HG02759 (cell line): ENCODE results near the gene SINHCAF.
"Not testable (repeated sequence)": the region's sequence is repeated elsewhere in the genome, so short reads cannot be mapped to it uniquely, and the experiment has no call there.

Experiments
- ATAC-seq: cut with Tn5 transposase; IDR thresholded peaks from one replicate; pipeline ENCODE4 v1.9.1; 2021; ENCODE audit warnings: mild to moderate bottlenecking, moderate library complexity; ENCODE audit not compliant: unreplicated experiment

Gene SINHCAF, protein sequence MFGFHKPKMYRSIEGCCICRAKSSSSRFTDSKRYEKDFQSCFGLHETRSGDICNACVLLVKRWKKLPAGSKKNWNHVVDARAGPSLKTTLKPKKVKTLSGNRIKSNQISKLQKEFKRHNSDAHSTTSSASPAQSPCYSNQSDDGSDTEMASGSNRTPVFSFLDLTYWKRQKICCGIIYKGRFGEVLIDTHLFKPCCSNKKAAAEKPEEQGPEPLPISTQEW

DNA sequence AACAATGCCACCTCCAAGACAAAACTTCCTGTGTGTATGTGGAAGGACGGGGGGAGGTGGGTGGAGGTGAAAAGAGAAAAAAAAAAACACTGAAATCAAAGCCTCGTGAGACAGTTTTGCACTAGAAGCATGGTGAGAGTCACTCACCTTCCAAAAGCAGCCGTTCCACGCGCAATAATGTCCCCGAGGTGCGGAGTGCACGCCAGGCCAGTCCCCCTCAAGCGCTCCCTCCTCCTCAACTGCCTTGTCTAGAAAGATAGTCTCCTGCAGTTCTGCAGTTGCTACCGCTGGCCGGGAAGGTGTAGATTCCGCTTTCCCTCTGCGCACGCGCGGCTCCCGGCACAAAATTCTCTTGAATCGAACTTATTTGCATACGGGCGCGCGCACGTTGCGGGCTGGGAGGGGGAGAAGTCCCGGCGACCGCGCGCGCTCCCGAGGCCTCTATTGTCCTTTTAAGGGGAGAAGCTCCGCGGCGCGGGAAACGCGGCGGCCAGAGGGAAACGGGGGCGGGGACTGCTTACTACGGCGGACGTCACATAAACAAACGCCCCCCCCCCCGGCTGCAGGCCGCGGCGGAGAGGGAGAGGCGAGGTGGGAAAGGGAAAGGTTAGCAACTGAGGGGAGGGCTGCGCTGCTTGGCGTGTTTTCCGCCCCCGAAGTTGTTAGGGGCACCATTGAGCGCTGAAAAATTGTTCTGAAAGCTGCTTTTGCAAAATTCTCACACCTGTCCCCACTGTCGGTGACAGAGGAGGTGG is at the start of gene SINHCAF:
TSS of gene SINHCAF (minus strand) at position 274 of the 755 bp plus-strand sequence. CDS start 27,946 bp downstream, outside the sequence.
- peak; percentile 63 for ATAC-seq

DNA sequence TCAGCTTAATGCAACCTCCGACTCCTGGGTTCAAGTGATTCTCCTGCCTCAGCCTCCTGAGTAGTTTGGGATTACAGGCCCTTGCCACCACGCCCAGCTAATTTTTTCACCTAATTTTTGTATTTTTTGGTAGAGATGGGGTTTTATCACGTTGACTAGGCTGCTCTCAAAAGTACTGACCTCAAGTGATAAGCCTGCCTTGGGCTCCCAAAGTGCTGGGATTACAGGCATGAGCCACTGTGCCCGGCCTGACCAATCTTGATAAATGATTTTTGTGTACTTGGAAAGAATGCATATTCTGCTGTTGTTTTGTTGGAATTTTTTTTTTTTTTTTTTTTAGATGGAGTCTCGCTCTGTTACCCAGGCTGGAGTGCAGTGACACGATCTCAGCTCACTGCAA is 49.5 kb upstream of the SINHCAF start:
- ATAC-seq, result not testable (repeated sequence)

DNA sequence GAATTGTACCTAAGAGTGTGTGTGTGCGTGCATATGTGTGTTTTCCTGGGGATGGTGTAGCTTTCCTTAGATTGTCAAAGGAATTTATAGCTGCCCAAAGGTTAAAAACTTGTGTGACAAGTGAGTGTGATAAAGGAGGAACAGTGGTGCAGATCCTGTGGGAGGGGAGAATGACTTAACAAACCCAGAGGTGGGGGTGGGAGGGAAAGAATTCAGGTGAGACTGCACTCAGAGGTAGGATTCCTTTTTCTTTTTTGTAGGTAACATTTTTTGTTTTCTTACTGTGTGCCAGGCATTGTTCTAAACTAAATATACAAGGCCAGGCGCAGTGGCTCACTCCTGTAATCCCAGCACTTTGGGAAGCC is 45.3 kb upstream of the SINHCAF start:
- no peak for ATAC-seq

DNA sequence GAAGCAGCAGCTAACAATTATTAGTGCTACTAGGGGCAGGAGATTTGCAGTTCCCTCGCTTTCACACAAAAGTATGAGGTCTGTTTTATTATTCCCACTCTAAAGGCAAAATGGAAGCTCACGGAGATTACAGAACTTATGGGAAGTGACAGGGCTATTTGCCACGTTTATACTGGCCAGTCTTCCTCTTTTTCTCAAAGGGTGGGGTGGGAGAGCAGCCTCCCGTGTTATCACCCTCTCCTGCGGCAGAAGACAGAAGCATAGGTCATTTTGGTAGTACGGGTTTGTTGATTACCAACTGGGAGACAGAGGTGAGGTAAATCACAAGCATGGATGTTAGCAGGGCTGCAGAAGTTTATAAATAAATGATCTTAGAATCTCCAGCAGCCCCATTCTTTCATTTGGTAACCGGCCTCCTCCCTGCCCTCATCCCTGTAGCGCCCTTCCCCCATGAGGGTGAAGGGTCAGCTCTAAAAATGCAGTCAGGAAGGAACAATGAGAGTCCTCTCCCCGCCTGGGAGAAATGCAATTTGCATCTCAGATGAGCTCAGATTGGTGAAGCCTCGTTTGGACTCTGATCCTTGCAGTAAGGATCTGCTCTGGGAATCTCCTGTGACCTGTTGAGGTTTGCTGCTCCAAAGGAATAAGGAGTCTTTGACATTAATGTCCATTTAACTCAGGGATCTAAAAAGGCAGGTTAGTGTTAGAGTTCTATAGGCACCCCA is 44.7 kb upstream of the SINHCAF start:
- no peak for ATAC-seq

DNA sequence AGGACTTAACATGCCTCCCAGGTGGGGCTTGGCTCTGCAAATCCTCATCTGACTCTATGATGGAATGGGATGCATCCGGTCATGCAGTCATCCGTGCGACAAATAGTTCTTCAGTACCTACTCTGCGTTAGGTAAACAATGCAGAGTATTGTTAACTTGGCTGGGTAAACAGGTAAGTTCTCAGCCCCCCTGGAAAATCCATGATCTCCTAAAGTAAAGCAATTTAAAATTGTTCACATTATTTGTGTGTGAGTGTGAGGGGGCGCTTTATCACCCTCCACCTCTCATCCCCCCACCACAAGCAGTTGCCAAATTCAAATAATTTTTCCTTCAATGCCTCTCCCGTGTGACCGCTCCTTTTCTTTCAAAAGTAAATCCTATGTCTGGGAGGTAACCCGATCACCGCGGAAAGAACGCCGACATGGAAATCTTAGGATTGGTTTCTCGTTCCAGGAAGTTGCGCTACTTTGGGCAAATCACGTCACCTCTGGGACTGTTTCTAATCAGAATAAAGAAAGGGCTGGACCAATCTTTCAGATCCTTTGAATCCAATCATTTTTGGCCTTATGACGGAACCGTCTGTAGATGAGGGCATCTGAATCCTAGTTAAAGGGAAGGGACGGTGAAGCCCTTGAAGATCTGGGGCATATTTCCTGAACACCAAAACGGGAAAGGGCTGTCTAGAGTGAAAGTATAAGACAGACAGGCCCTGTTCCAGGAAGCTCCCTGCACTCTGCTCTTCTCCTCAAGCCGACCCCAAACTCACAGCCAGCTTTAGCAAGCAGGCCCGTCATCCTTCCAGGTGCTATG is 44.0 kb upstream of the SINHCAF start:
- no peak for ATAC-seq

DNA sequence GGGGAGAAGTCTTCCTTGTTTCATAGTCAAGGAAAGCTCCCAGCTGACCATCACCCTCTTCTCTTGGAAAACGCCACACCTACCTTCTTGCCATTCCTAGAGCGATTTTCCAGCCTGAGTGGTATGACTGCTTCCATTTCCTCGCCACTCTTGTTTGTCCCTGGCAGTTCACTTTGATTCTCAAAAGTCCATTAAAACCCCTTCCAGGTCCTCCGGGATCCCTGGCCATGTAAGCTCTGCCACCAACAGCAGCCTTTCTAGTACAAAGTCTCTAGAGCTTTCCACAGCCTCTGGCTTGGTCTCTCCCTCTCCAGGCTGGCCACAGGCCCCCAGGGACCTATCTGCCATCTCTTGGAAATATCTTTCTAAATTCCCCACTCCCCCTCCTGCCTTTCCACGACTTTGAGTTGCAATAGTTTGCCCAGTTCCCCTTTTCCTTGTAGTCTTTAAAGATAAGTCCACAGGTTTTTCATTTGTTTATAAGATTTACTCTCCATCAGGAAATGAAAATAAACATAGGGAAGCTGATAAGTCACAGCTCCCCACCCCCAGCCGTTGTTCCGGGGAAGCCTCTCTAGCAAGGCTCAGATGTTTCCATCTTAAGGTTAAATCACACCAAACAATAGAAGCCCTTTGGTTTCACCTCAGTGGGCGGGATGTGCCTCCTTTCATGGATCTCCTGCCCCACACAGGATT is 42.9 kb upstream of the SINHCAF start:
- ATAC-seq, result no peak

DNA sequence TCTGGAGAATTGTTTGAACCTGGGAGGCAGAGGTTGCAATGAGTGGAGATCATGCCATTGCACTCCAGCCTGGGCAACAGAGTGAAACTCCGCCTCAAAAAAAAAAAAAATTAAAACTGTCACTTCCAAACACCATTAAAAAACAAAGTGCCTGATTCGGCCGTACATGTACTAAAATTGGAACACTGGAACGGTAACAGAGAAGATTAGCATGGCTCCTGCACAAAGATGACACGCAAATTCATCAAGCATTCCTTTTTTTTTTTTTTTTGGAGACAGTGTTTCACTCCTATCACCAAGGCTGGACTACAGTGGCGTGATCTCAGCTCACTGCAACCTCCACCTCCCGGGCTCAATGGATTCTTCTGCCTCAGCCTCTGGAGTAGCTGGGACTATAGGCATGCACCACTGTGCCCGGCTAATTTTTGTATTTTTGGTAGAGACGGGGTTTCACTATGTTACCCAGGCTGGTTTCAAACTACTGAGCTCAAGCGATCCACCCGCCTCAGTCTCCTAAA is 40.2 kb upstream of the SINHCAF start:
- no peak for ATAC-seq

DNA sequence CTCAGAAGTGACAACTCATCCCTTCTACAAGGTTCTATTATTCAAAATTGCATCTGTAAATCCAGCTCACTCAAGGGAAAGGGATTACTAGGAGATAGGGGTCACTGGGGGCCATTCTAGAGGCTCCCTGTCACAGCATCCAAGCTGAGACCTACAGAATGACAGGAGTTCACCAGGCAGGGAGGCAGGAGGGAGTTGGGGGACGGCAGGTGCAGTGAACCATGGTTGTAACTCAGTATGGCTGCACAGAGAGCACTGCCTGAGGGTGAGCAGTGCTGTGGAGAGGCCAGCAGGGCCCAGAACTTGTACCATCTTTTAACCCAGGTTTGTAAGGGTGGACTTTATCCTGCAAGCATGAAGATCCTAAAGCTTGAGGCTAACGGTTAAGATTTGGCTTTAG is 37.9 kb upstream of the SINHCAF start:
- no peak for ATAC-seq

DNA sequence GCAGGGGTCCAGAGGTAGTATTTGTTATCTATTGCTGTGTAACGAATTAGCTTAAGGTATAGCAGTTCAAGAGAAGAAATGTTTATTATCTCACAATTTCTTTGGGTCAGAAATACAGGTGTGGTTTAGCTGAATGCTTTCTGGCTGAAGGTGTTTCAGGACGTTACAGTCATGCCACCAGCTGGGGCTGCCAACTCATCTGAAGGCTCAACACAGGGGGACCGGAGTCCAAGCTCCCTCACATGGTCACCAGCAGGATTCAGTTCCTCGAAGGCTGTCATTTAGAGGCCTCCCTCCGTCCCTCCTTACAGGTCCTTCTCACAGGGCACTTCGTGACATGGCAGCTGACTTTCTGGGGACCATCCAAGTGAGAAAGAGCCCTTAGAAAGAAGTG is 37.5 kb upstream of the SINHCAF start:
- ATAC-seq, result peak; percentile 2

DNA sequence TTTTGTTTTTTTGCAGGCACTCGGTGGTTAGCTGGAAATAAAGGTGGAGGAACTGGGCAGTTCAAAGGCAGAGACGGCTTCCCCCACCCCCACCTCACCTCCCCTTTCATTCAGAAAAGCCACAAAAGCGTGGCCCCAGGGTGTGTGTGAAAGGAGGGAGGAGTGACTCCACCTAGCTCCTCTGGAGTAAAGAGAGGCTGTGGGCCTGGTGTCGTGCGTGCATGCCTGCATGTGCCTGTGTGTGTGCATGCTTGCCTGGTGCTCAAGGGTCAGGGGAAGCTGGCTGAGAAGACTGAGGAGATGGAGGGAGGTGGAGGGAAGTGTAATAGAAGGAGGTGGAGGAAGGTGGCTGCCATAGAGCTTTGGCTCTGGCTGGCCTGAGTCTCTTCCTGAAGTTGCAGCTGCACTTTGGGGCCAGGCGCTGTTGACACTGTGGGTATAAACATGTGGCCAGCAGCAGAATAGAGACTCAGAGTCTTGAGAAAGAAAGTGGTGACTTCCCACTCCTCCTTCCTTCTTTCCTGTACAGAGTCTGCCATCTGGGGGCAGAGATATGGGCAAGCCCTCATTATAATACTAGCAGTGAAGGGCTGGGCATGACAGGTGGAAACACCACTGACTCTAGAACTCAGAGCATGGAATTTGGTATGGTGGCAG is 36.9 kb upstream of the SINHCAF start:
- peak; percentile 79 for ATAC-seq

DNA sequence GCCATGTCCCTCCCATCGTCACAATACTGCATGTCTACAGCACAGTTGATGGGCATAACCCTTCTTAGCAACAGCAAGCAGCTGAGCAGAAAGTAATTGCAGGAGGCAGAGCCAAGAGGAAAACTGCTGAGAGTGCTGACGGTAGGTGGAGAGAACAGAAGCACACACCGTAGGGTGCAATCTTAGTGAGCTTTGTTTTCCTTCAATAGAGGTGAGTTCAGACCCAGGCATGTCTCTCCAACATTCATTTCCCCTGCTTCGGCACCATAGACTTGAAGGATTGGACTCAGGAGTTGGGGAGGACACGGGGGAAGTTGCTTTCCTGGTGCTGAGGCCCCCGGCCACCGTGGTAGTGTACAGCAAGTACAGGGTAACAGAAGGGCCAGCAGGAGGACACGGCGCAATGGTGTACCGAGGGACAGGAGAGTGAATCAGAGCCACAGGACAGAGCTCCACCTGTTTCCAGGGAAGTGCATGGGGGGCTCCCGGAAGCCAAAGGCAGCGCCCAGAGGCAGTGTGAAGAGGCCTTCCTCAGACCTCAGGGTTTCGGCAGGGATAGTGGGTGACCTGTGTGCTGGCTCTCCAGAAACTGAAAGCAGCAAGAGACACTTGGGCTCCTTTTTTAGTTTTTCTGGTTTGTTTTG is 36.3 kb upstream of the SINHCAF start:
- no peak for ATAC-seq

DNA sequence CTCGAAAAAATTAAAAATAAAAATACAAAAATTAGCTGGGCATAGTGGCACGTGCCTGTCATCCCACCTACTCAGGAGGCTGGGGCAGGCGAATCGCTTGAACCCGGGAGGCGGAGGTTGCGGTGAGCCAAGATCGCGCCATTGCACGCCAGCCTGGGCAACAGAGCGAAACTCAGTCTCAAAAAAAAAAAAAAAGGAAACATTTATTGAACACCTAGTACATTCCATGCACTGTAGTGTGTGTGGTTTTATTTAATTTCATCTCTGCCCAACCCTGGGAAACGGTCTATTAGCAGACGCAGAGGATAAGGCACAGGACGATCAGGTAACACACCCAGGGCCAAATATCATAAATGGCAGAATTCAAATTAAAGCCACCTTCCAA is 35.8 kb upstream of the SINHCAF start:
- no peak for ATAC-seq

DNA sequence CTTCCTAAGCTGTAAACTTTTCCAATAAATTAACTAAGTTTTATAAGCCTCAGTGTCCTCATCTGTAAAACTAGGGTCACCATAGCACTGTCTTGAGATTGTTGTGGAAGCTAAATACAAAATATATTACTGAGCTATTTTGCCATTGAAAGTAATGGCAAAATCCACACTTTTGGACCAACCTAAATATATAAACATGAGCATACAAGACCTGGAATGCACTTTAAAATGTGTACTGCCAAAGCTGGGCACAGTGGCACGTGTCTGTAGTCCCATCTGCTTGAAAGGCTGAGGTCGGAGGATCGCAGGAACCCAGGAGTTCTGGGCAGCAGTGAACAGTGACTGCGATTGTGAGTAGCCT is 29.8 kb upstream of the SINHCAF start:
- ATAC-seq, result no peak

DNA sequence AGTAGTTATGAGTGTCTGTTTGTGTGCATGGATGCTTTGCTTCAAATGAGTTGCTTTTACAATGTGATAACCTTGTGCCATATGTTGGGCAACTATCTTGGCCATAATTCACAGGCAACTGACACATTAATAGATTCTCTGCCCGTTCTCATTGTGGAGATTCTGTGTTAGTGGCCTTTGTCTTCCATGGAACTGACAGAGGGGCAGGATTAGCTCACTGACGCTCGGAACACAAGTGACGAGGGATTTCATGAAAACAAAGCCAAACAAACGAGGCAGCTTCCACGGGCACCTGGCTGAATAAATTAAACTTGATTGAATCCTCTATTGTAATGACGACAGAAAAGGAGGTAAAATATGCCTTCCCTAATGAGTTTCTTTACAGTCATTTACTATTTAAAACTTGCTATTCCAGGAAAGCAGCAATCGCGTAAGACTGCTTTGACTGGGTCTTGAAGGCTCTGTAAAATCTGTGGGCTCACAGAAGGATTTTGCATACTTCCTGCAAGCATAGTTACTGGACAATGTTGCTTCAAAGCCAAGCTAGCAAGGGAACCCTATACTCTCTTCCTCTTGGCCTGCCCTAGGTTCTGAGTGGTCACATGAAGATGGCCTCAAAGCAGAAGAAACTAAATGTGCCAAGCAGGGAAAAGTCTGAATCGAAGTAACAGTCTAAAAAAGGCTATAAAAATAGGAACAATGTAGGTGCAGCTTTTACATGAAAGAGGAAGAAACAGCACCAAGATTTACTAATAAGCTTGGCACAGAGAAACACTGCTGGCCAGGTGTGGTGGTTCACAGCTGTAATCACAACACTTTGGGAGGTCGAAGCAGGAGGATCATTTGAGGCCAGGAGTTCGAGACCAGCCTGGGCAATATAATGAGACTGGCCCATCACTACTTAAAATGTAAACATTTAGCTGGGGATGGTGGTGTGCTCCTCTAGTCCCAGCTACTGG is 28.1 kb upstream of the SINHCAF start:
- no peak for ATAC-seq

DNA sequence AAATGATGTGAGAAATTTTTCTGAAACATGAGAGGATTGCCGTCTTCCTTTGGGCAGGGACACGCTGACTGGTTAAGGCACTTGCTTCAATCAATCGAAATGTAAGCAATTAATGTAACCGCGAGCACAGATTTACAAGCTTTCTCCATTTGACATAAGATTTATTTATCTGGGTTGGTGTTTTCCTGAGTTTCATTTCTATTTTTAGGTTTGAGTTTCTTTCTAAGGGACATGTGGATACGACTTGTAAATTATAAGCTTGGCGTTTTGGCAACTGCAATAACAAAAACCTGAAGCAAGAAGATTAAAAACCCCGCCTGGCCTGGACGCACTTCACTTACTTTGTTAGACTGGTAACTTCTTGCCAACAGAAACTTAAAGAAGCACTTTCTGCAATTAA is 20.3 kb upstream of the SINHCAF start:
- no peak for ATAC-seq

DNA sequence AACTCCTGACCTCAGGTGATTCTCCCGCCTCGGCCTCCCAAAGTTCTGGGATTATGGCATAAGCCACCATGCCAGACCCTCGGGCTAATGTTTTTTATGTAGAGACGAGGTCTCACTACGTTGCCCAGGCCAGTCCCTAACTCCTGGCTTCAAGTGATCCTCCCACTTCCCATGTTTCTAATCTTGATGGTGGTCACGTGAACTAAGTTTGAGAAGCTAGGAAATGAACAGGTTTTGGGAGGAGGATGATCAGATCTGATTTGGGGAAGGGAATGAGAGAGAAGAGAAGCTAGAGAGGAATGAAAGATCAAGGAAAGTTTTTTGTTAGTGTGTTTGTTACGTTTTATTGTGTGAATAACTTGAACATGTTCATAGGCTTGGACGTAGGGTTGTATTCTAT is 17.2 kb upstream of the SINHCAF start:
- ATAC-seq, result no peak

DNA sequence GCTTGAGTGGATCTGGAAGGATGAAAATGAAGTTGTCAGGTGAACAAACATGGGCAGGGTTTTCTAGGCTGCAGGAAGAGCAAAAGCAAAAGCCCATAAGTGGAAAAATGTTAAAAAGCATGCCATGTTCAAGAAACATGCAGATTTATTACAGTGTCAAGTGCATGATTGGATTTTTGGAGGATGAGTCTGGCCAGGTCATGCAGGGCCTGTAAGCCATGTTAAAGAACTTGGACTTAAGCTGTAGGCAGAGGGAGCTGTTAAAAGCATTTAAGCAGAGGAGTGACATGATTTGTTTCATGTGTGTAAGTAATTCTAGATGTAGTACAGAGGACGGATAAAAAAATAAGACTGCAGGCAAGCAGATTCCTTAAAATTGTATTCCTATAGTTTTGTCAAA is 16.3 kb upstream of the SINHCAF start:
- no peak for ATAC-seq

DNA sequence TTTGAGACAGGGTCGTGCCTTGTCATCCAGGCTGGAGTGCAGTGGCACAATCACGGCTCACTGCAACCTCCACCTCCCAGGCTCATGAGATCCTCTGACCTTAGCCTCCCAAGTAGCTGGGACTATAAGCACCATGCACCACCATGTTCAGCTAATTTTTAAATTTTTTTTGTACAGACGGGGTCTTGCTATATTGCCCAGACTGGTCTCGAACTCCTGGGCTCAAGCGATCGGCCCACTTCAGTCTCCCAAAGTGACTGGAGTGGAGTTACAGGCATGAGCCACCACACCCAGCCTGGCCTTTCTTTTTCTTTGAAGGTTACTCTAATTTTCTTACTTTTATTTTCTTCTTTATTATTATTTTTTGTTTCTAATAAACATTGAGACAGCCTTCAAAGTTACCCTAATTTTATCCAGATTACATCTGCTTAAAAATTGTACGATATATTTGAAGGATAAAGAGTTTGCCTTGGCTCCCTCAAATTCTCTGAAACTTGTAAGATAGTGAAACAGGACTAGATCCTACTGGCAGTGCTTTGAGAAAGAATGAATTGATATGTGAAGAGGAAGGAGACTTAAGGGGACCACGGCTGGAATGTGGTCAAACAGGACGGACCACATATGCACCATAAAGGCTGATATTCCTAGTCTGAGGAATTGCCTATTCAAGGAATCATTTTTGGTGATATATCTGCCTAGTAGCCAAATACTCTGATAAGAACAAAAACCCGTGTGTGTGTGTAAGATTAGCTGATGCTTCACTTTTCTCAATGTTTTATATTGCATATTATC is 14.1 kb upstream of the SINHCAF start:
- ATAC-seq, result no peak
